DOHH2 (cell line): ENCODE measurements around the gene UBASH3B.

Experiments
- CTCF ChIP-seq: fragments of 200-600 bp; sonication (generic); IDR thresholded peaks from one replicate; pipeline ENCODE4 v1.5.1; 2014; ENCODE audit warnings: antibody characterized with exemption, mild to moderate bottlenecking, low read depth, low read length; ENCODE audit not compliant: poor library complexity, severe bottlenecking
- EZH2phosphoT487 ChIP-seq: fragments of 200-600 bp; sonication (generic); IDR thresholded peaks from 2 replicates; pipeline ENCODE4 v1.6.1; 2017; ENCODE audit warnings: borderline replicate concordance, mild to moderate bottlenecking, antibody characterized with exemption, low read length, moderate library complexity, mixed read lengths

GRCh38 chr11:122837528-122838346 lies 182.2 kb downstream of the UBASH3B start:
- TF ChIP-seq CTCF (no peak), EZH2phosphoT487 (no peak)
